Endometrial microvascular endothelial cells (primary cell): ENCODE data around the gene HOXC10. TPM values are rescaled to one million over a fixed set of nuclear protein-coding genes. Genes with fewer than 3 reads are reported as not detected.

Source experiments
- in situ Hi-C: cut with HindIII; loops from 2 replicates; pipeline ENCODE4 v1.10.0; 2017; ENCODE audit warnings: low sequenced_read_pairs, low pct_unique_long_range_greater_than_20kb; ENCODE audit errors: inconsistent ontology term
- total RNA-seq: library from RNA; depleted of rRNA; stranded (reverse); fragments of >200 nt; gene quantifications from one replicate; pipeline ENCODE4 v1.2.3, GENCODE V29; 2015; ENCODE audit errors: inconsistent ontology term

The HOXC10 gene
- total RNA-seq, 1 donor from 2014 or later, result not detected

DNA sequence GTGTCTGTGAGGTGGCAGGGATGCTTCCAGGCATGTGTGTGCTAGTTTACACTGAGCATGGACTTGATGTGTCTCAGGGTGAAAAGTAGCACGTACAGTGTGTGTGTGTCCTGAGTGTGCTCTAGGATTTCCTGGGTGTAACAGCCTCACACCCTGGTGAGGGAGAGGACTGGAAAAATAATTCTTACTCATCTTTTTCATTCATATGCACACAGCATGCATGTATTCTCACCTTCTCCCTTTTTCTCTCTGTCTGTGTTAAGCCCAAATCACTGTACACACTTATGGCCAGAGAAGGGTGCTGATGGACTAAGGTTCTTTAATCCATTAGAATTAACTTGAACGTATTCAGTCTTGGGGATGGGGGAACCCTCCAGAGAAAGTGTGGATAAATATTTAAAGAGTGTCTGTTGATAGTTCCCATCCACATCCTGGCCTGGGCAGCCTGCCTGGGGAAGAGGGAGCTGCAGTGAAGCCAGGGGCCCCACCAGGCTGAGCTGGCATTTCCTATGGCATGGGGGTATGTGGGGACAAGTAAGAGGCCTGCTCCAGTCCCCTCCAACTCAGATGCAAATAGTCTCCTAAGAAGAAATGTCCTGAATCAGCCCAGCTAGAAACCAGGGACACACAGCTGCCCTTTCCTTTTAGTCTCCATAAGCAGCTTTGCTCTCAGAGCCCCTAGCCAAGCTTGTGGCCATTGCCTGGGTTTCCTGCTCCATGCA lies 22.8 kb downstream of the HOXC10 start:
- in situ Hi-C loops, result loop anchor here (25.0 kb wide), 1 partner anchor 205 kb away; no protein-coding TSS in a partner anchor

GRCh38 chr12:54008260-54008552 lies 23.3 kb downstream of the HOXC10 start:
- in situ Hi-C loops, result loop anchor here (25.0 kb wide), 1 partner anchor 204 kb away; no protein-coding TSS in a partner anchor

DNA sequence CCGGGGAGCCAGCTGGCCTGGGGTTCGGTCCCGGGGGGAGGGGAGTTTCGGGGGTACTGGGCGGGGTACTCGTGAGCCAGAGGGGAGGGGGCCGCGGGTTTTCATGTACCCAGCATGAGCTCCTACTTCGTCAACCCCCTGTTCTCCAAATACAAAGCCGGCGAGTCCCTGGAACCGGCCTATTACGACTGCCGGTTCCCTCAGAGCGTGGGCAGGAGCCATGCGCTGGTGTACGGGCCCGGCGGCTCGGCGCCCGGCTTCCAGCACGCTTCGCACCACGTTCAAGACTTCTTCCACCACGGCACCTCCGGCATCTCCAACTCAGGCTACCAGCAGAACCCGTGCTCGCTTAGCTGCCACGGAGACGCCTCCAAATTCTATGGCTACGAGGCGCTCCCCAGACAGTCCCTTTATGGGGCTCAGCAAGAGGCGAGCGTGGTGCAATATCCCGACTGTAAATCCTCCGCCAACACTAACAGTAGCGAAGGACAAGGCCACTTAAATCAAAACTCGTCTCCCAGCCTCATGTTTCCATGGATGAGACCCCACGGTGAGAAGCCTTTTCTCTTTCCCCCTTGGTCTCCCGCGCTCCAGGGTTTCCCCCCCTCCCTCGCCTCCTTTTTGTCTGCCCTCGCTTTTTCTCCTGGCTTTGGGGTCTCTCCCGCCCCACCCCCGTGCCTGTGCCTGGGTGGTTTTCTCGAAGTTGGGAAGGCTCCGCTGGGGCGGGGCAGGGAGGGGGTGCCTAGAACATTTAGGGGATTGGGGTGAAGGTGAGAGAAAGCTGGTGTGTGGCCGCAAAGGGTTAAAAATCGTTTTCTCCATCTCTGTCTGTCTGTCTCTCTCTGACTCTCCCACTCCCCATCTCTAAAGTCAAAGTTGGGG lies 24.5 kb downstream of the HOXC10 start:
- in situ Hi-C loops, result loop anchor here (25.0 kb wide), 1 partner anchor 203 kb away; no protein-coding TSS in a partner anchor

GRCh38 chr12:54010053-54010971 lies 25.4 kb downstream of the HOXC10 start:
- in situ Hi-C loops, result loop anchor here (25.0 kb wide), 1 partner anchor 202 kb away; no protein-coding TSS in a partner anchor

DNA sequence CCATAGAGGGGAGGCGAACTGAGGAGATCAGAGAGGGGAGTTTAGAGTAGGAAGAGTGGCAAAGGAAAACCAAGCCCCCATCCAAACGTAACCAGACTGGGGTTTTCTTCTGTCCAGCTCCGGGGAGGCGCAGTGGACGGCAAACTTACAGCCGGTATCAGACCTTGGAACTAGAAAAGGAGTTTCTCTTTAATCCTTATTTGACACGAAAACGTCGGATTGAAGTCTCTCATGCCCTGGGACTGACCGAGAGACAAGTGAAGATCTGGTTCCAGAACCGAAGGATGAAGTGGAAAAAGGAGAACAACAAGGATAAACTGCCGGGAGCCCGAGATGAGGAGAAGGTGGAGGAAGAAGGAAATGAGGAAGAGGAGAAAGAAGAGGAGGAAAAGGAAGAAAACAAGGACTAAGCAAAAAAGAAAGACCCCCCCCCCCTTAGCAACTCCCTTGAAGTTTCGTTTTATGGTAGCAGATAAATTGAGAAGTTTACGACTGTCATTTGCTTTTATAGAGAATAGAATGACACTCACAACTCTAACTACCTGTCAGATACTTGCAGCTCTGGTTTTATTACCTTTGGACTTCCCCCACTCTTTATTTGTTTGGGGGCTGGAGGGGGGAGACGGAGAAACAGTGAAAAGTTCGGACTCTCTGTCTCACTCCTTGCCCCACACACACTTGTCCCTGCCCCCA lies 26.2 kb downstream of the HOXC10 start:
- in situ Hi-C loops, result loop anchor here (25.0 kb wide), 1 partner anchor 201 kb away; no protein-coding TSS in a partner anchor

GRCh38 chr12:54011665-54012532 lies 27.0 kb downstream of the HOXC10 start:
- in situ Hi-C loops, result loop anchor here (25.0 kb wide), 1 partner anchor 200 kb away; no protein-coding TSS in a partner anchor

GRCh38 chr12:54012631-54013409 lies 27.9 kb downstream of the HOXC10 start:
- in situ Hi-C loops, result loop anchor here (25.0 kb wide), 1 partner anchor 199 kb away; no protein-coding TSS in a partner anchor

DNA sequence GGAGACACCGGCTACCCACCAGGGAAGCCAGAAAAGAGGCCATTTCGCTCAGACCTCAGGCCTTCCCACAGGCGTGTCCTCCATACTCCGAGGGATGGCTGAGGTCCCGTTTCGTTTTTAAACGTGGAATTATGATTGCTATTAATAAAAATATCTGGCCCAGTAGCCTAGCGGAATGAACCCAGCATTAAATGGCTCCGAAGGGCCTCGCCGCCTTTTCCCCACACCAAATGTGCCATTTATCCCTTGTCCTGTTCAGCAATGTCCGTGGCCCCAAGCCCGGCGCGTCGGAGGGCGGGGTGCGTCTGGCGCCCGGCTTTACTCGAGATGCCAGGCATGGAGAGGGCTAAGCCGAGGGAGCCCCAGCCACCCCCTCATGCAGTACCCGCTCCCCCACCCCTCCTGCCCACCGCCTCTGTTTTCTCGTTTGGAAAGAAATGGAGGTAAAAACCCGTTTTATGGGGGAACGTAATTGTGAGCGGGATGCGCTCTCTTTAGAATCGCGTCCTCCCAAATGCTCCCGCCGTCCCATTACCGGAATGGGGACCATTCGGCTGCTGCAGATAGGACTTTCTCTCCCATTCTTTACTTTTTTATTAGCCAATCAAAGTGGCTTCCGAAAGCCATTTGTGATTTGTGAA lies 29.6 kb downstream of the HOXC10 start:
- in situ Hi-C loops, result loop anchor here (25.0 kb wide), 1 partner anchor 198 kb away; no protein-coding TSS in a partner anchor

DNA sequence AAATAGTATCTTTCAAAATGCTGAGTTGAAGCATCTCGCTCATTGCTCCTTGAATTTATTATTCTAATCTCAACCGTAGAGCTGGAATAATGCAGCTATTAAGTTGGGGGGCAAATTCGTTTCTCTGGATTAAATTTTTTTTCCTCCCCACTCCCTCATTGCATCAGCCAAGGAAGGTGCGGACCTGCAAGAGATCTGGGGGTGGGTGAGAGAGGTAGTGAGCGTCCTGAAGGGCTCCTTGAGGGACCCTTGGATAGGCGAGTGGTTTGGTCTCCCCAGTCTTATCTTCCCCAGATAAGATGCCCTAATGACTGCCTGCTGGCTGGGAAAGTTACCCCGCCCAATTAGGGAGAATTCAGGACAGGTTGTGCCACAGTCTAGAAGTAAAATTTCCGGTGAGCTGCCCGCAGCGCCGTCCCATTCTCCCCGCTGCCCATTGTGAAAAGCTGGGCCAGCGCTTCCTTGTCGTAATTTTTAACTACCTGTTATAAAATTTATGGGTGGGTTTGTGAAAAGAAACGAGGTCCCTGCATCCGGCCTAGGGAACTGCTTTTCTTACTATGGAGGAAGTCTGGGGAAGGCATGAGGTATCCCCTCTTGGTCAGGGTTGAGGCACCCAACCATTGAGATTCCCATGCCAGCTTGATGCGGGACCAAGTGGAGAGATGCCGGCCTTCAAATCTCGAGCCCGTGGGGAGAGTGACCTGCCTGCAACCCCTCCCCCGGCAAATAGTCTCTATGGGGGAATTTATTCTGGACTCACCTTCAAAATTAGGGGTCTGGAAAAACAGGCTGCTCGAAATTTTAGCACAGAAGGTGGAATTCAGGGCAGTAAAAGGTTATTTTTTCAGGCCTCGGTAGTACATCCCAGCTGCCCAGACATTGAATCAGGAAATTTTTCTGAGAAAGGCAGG lies 30.3 kb downstream of the HOXC10 start:
- in situ Hi-C loops, result loop anchor here (25.0 kb wide), 1 partner anchor 197 kb away; no protein-coding TSS in a partner anchor

GRCh38 chr12:54016051-54016450 lies 31.1 kb downstream of the HOXC10 start:
- in situ Hi-C loops, result loop anchor here (25.0 kb wide), 1 partner anchor 196 kb away; no protein-coding TSS in a partner anchor

- in situ Hi-C loops, result loop anchor here (25.0 kb wide), 1 partner anchor 196 kb away; no protein-coding TSS in a partner anchor
Observed at GRCh38 chr12:54016478-54016964, 31.6 kb downstream of the HOXC10 start.

GRCh38 chr12:54017027-54017788 lies 32.3 kb downstream of the HOXC10 start:
- in situ Hi-C loops, result loop anchor here (25.0 kb wide), 1 partner anchor 195 kb away; no protein-coding TSS in a partner anchor

DNA sequence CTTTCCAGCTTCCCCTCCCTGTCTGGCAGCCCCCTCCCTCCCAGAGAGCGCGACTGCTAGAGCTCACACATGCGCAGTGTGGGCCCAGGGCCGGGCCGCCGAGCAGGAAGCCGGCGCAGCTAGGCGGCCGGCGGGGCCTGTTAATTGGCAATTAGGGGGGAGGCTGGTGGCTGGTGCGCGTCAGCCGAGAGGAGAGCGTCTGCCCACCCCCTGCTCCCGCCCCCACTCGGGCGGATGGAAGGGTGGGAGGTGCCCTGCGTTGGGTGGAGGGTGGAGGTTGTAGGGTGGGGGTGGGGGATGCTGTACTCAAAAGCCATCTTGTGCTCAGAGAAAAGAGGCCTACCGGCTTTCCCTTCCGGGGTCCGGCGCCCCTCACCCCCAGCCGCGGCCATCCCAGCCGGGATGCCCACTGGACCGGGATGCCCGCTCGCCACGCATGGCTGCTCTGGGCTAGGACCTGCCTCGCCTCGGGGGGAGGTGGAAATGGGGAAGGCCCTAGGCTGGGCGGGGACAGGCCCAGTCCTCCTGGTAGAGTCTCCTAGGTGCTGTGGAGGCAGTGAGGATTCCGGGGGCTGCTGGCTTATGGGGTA lies 33.0 kb downstream of the HOXC10 start:
- in situ Hi-C loops, result loop anchor here (25.0 kb wide), 1 partner anchor 194 kb away; no protein-coding TSS in a partner anchor
